Measurements from ENCODE around the gene SERPIND1. TPM values are rescaled to one million over a fixed set of nuclear protein-coding genes. Genes with fewer than 3 reads are reported as not detected.
"Not testable (repeated sequence)": the region's sequence is repeated elsewhere in the genome, so short reads cannot be mapped to it uniquely, and the experiment has no call there.

The SERPIND1 gene
- total RNA-seq, 1 experiment from 2014 or later, result 1.3 TPM

DNA sequence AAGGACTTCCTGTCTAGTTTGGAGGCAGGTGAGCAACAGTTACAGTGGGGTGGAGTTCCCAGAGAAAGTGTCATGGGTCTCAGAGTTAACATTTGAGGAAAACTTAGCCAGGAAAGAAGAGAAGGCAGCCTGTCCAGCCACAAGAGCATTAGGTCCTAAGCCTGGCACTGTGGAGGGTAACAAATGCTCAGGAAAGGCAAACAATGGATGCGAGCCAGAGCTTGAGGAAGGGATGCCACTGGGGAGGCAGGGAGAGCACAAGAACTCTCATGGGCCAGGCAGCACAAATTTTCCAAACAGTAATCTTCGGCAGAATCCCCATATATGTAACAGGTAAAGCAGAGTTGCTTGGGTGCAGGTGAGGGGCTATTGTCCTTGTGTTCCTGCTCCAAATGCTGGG lies 8.0 kb upstream of the SERPIND1 start:
- no peak overlapping the region for H3K4me3 ChIP-seq (ENCODE audit: low read depth, low read length)
- Mint-ChIP-seq H3K27me3 (ENCODE audit: insufficient read depth, unreplicated experiment) (no peaks in the 10 kb centered on the region), H3K27ac (ENCODE audit: unreplicated experiment) (no peak overlapping the region), H3K36me3 (ENCODE audit: insufficient read depth, unreplicated experiment) (peaks cover 20% of the 10 kb centered on the region), H3K9me3 (ENCODE audit: unreplicated experiment) (no peaks in the 10 kb centered on the region), H3K4me3 (ENCODE audit: unreplicated experiment) (no peak overlapping the region), H3K4me1 (ENCODE audit: low read depth, unreplicated experiment) (no peaks in the 10 kb centered on the region)
- ChIA-PET CTCF (no interaction called here), POLR2A (no interaction called here)
- no peak for TF ChIP-seq CTCF (IDR thresholded peaks at IDR 0.05; ENCODE audit: insufficient read depth in 1 of 2, low read depth in 1 of 2, low read length in 1 of 2, severe bottlenecking in 1 of 2, unreplicated experiment in 1 of 2)
- no peaks in the 10 kb centered on the region for H3K4me1 ChIP-seq
- BruUV-seq (replicated peaks), result no TSS peak
- H3K36me3 ChIP-seq (ENCODE audit: control insufficient read depth, insufficient read depth, low read length), result no peaks in the 10 kb centered on the region; the same call in none of the 2 replicates
- H3K9me3 ChIP-seq, result no peaks in the 10 kb centered on the region
- DNase-seq, result no peak
- no peaks in the 10 kb centered on the region for H3K27me3 ChIP-seq (replicated peaks; ENCODE audit: control insufficient read depth, insufficient read depth, low read length)
- intact Hi-C loops (cut with micrococcal nuclease; ENCODE audit: unreplicated experiment), result no loop called here

DNA sequence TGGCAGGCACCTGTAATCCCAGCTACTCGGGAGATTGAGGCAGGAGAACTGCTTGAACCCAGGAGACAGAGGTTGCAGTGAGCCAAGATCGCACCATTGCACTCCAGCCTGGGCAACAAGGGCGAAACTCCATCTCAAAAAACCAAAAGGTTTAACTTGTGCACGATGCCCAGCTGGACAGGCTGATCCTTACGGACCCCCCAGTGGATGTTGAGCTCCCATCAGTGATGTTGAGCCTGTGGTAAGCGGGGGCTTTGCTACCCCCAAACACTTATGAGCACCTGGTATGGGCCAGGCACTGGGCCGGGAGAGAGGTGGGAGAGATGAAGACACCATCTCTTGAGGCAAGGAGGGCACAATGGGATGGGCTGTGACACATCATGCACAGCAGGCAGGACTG lies 7.4 kb upstream of the SERPIND1 start:
- no peak overlapping the region for H3K4me3 Mint-ChIP-seq (ENCODE audit: unreplicated experiment)
- H3K27me3 Mint-ChIP-seq (ENCODE audit: insufficient read depth, unreplicated experiment), result no peaks in the 10 kb centered on the region
- Histone ChIP-seq H3K27me3 (replicated peaks; ENCODE audit: control insufficient read depth, insufficient read depth, low read length) (no peaks in the 10 kb centered on the region), H3K36me3 (ENCODE audit: control insufficient read depth, insufficient read depth, low read length) (no peaks in the 10 kb centered on the region; the same call in none of the 2 replicates), H3K4me1 (no peaks in the 10 kb centered on the region), H3K9me3 (no peaks in the 10 kb centered on the region), H3K4me3 (ENCODE audit: low read depth, low read length) (no peak overlapping the region)
- CTCF ChIA-PET, result no interaction called here
- no peaks in the 10 kb centered on the region for H3K9me3 Mint-ChIP-seq (ENCODE audit: unreplicated experiment)
- BruUV-seq (replicated peaks), result no TSS peak
- H3K4me1 Mint-ChIP-seq (ENCODE audit: low read depth, unreplicated experiment), result no peaks in the 10 kb centered on the region
- H3K27ac Mint-ChIP-seq (ENCODE audit: unreplicated experiment), result no peak overlapping the region
- DNase-seq, result no peak
- H3K36me3 Mint-ChIP-seq (ENCODE audit: insufficient read depth, unreplicated experiment), result peaks cover 20% of the 10 kb centered on the region
- POLR2A ChIA-PET, result no interaction called here
- TF ChIP-seq CTCF (IDR thresholded peaks at IDR 0.05; ENCODE audit: insufficient read depth in 1 of 2, low read depth in 1 of 2, low read length in 1 of 2, severe bottlenecking in 1 of 2, unreplicated experiment in 1 of 2), result no peak
- intact Hi-C loops (cut with micrococcal nuclease; ENCODE audit: unreplicated experiment), result no loop called here

DNA sequence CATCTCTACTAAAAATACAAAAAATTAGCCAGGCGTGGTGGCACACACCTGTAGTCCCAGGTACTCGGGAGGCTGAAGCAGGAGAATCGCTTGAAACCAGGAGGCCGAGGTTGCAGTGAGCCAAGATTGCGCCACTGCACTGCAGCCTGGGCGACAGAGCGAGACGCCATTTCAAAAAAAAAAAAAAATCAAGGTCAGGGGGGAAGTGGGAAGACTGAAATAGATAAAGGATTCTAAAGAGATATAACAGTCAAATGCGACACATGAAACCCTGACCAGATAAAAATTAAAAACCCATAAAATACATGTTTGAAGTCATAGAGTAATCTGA lies 4.5 kb upstream of the SERPIND1 start:
- H3K27me3 ChIP-seq (replicated peaks; ENCODE audit: control insufficient read depth, insufficient read depth, low read length); DNase-seq; intact Hi-C loops (cut with micrococcal nuclease; ENCODE audit: unreplicated experiment); POLR2A ChIA-PET; H3K27ac Mint-ChIP-seq (ENCODE audit: unreplicated experiment); H3K4me3 Mint-ChIP-seq (ENCODE audit: unreplicated experiment); H3K9me3 ChIP-seq; H3K36me3 ChIP-seq (ENCODE audit: control insufficient read depth, insufficient read depth, low read length); H3K4me1 Mint-ChIP-seq (ENCODE audit: low read depth, unreplicated experiment); H3K9me3 Mint-ChIP-seq (ENCODE audit: unreplicated experiment); BruUV-seq (replicated peaks); CTCF ChIA-PET; H3K27me3 Mint-ChIP-seq (ENCODE audit: insufficient read depth, unreplicated experiment); H3K4me3 ChIP-seq (ENCODE audit: low read depth, low read length): not testable (repeated sequence)
- peaks cover 12% of the 10 kb centered on the region for H3K4me1 ChIP-seq
- peaks cover 23% of the 10 kb centered on the region for H3K36me3 Mint-ChIP-seq (ENCODE audit: insufficient read depth, unreplicated experiment)
